Naive thymus-derived CD4-positive, alpha-beta T cell (primary cell): ENCODE data around the gene COL23A1. TPM values are rescaled to one million over a fixed set of nuclear protein-coding genes. Genes with fewer than 3 reads are reported as not detected.

Experiments used
- ATAC-seq: fragments of 150-1000 bp; cut with Tn5 transposase; 2 replicates; pipeline ENCODE4 v1.10.0; 2021; ENCODE audit warnings: mild to moderate bottlenecking, moderate library complexity
- CTCF ChIA-PET: fragments of 350-600 bp; sonication (Branson Sonifier 250); formaldehyde crosslinking; loops from one replicate; lab custom pipeline; 2021; ENCODE audit warnings: antibody characterized with exemption; lab: Charles Lee
- POLR2A ChIA-PET: fragments of 350-600 bp; sonication (Branson Sonifier 250); formaldehyde crosslinking; loops from one replicate; lab custom pipeline; 2021; ENCODE audit warnings: antibody characterized with exemption, inconsistent platforms; lab: Charles Lee
- DNase-seq, 9 donors: peaks; one replicate each; pipeline versions ENCODE4 v3.0.0 to v3.0.0-alpha.2; 2020 to 2022; ENCODE audit warnings: mixed read lengths in 1 of 9
- H3K27ac ChIP-seq: one replicate; pipeline ENCODE4 v1.7.0; 2013; ENCODE audit warnings: mild to moderate bottlenecking, low read depth, low read length, moderate library complexity
- H3K27me3 ChIP-seq, 2 donors: one replicate each; pipeline ENCODE4 v1.7.0; 2013; ENCODE audit warnings: low read length in 2 of 2, mild to moderate bottlenecking in 2 of 2, moderate library complexity in 2 of 2; ENCODE audit not compliant: control insufficient read depth in 2 of 2, insufficient read depth in 2 of 2
- H3K36me3 ChIP-seq, 3 experiments: 1 replicate in 2 of 3; 2 replicates in 1 of 3; pipeline ENCODE4 v1.7.0; 2013; ENCODE audit warnings: low read length in 3 of 3, mild to moderate bottlenecking in 3 of 3, moderate library complexity in 1 of 3; ENCODE audit not compliant: insufficient read depth in 3 of 3, control insufficient read depth in 2 of 3
- H3K4me1 ChIP-seq, 2 donors: one replicate each; pipeline ENCODE4 v1.7.0; 2013; ENCODE audit warnings: low read length in 2 of 2, mild to moderate bottlenecking in 2 of 2, moderate library complexity in 1 of 2; ENCODE audit not compliant: control insufficient read depth in 2 of 2, insufficient read depth in 2 of 2
- H3K4me3 ChIP-seq: 2 replicates; pipeline ENCODE4 v1.7.0; 2013; ENCODE audit warnings: mild to moderate bottlenecking, low read length
- H3K9me3 ChIP-seq, 3 experiments: 1 replicate in 2 of 3; 2 replicates in 1 of 3; pipeline ENCODE4 v1.7.0; 2013; ENCODE audit warnings: low read length in 3 of 3; ENCODE audit not compliant: control insufficient read depth in 2 of 3
- H3K27ac Mint-ChIP-seq, 9 donors: one replicate each; pipeline ENCODE4 v1.8.0; 2020 to 2022; ENCODE audit warnings: mixed read lengths in 9 of 9, mild to moderate bottlenecking in 8 of 9, moderate library complexity in 5 of 9, inconsistent platforms in 2 of 9
- H3K27me3 Mint-ChIP-seq, 5 donors: one replicate each; pipeline ENCODE4 v1.8.0; 2021 to 2022; ENCODE audit warnings: mixed read lengths in 5 of 5, mild to moderate bottlenecking in 1 of 5
- H3K36me3 Mint-ChIP-seq, 5 donors: one replicate each; pipeline ENCODE4 v1.8.0; 2020 to 2022; ENCODE audit warnings: mixed read lengths in 5 of 5, mild to moderate bottlenecking in 3 of 5, inconsistent platforms in 1 of 5
- H3K4me1 Mint-ChIP-seq, 7 donors: one replicate each; pipeline ENCODE4 v1.8.0; 2020 to 2022; ENCODE audit warnings: mixed read lengths in 7 of 7, mild to moderate bottlenecking in 3 of 7, inconsistent platforms in 1 of 7
- H3K4me3 Mint-ChIP-seq, 10 donors: one replicate each; pipeline ENCODE4 v1.8.0; 2020 to 2022; ENCODE audit warnings: mild to moderate bottlenecking in 10 of 10, mixed read lengths in 10 of 10, moderate library complexity in 6 of 10, inconsistent platforms in 2 of 10
- H3K9me3 Mint-ChIP-seq, 11 donors: one replicate each; pipeline ENCODE4 v1.8.0; 2020 to 2022; ENCODE audit warnings: mixed read lengths in 11 of 11, mild to moderate bottlenecking in 4 of 11, inconsistent platforms in 1 of 11, moderate library complexity in 1 of 11
- intact Hi-C, 2 donors: fragments of 100-400 bp; cut with micrococcal nuclease; formaldehyde crosslinking; loops; one replicate each; pipeline ENCODE4 v1.15.1; 2023
- polyA plus RNA-seq, 2 donors: library from polyadenylated mRNA; unstranded; fragments of 300-500 nt; fragmentation: Illumina TruSeq; gene quantifications; one replicate each; pipeline ENCODE4 v1.2.3, GENCODE V29; 2021
- total RNA-seq, 6 experiments: library from RNA in 5 of 6; stranded (reverse) in 5 of 6; gene quantifications; 1 replicate in 5 of 6; 2 replicates in 1 of 6; pipeline ENCODE4 v1.2.3 and lab custom pipeline; 2021 to 2026

COL23A1 gene
- total and polyA plus RNA-seq, 7 experiments from 2014 or later, result 0.13 to 0.32 (median 0.22) TPM; not detected in 4

DNA sequence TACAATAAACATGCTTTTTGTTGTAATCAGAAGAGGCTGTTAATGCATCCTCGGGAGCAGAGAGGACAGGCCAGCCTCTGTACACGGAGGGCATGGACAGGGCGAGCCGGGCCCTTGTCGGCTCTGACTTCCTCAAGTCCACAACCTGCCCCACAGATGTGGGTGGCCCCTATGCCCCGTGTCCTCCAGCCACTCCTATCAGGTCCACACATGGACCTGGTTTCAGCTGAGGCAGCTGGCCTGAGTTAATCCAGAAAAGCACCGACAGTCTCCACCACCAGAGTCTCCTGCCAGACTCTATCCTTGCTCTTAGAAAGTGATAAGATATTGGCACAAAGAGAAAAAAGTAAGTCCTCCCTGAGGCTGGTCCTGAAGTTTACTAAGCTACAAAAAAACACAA is 305.2 kb downstream of the COL23A1 start:
- H3K4me1 Mint-ChIP-seq, result peaks cover 0 to 1% (median 0%) of the 10 kb centered on the region in 7 donors
- no peak for ATAC-seq
- no peak overlapping the region for H3K4me3 Mint-ChIP-seq

GRCh38 chr5:178284093-178284675 is 306.0 kb downstream of the COL23A1 start:
- peaks cover 0 to 6% (median 4%) of the 10 kb centered on the region in 7 donors for H3K4me1 Mint-ChIP-seq
- H3K36me3 Mint-ChIP-seq, result no peaks in the 10 kb centered on the region
- POLR2A ChIA-PET, result no interaction called here
- DNase-seq (no peak), ATAC-seq (no peak)
- no peak overlapping the region for H3K27ac Mint-ChIP-seq
- peaks cover 0 to 4% of the 10 kb centered on the region in 2 donors for H3K4me1 ChIP-seq
- peaks cover 0 to 12% (median 10%) of the 10 kb centered on the region in 11 donors for H3K9me3 Mint-ChIP-seq
- H3K27me3 ChIP-seq, result no peaks in the 10 kb centered on the region
- H3K27ac ChIP-seq, result no peak overlapping the region
- H3K4me3 Mint-ChIP-seq, result no peak overlapping the region
- H3K27me3 Mint-ChIP-seq, result peaks cover 0 to 20% (median 9%) of the 10 kb centered on the region in 5 donors
- H3K9me3 ChIP-seq, result peaks cover 0 to 5% (median 3%) of the 10 kb centered on the region in 3 experiments
- intact Hi-C loops, result loop anchor here in 1 of 2 donors (5.0 to 10.0 kb wide), 2 partner anchors 271 to 1208 kb away; no protein-coding TSS in a partner anchor
- CTCF ChIA-PET, result interaction anchor here (0.7 kb wide), 1 partner anchor 30 kb away, joined by 3 read pairs; no protein-coding TSS in a partner anchor
- no peaks in the 10 kb centered on the region for H3K36me3 ChIP-seq
- H3K4me3 ChIP-seq, result no peak overlapping the region

More for the DNA sequence above, 305.2 kb downstream of the COL23A1 start:
- H3K27me3 ChIP-seq, result no peaks in the 10 kb centered on the region
- no peak overlapping the region for H3K27ac ChIP-seq
- ChIA-PET CTCF (interaction anchor here (1.3 kb wide), 1 partner anchor 267 kb away, joined by 4 read pairs; no protein-coding TSS in a partner anchor), POLR2A (no interaction called here)
- no peaks in the 10 kb centered on the region for H3K36me3 ChIP-seq
- Mint-ChIP-seq H3K27ac (no peak overlapping the region), H3K9me3 (peaks cover 0 to 12% (median 10%) of the 10 kb centered on the region in 11 donors), H3K27me3 (peaks cover 0 to 12% (median 9%) of the 10 kb centered on the region in 5 donors), H3K36me3 (no peaks in the 10 kb centered on the region)
- no peaks in the 10 kb centered on the region for H3K4me1 ChIP-seq
- intact Hi-C loops, result loop anchor here in 1 of 2 donors (5.0 to 10.0 kb wide), 2 partner anchors 270 to 1207 kb away; no protein-coding TSS in a partner anchor
- H3K4me3 ChIP-seq, result no peak overlapping the region
- DNase-seq, result no peak
- peaks cover 0 to 5% (median 3%) of the 10 kb centered on the region in 3 experiments for H3K9me3 ChIP-seq

DNA sequence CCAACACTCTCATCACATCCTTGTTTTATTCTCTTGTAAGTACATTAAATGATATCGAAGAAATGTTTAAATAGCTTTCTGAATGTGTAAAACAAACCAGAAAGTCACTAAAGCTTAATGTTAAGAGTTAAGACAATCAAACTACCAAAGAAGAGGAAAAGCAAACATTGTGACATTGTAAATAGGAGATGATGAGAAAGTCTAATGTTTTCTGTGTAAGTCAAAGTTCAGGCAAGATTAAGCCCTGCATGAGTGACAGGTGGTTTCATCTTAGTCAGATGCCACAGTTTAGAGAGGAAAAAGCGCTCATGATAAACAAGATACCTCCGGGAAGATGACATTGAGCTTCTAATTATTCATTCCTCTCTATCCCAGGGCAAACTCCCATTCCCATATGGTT is 306.7 kb downstream of the COL23A1 start:
- peaks cover 0 to 16% (median 7%) of the 10 kb centered on the region in 5 donors for H3K27me3 Mint-ChIP-seq
- peaks cover 0 to 4% of the 10 kb centered on the region in 2 donors for H3K4me1 ChIP-seq
- peaks cover 0 to 12% (median 10%) of the 10 kb centered on the region in 11 donors for H3K9me3 Mint-ChIP-seq
- ChIA-PET CTCF (no interaction called here), POLR2A (no interaction called here)
- H3K4me1 Mint-ChIP-seq, result peaks cover 0 to 6% (median 4%) of the 10 kb centered on the region in 7 donors
- no peak overlapping the region for H3K27ac Mint-ChIP-seq
- no peak overlapping the region for H3K4me3 Mint-ChIP-seq
- intact Hi-C loops, result loop anchor here in 1 of 2 donors (5.0 to 10.0 kb wide), 2 partner anchors 271 to 1209 kb away; no protein-coding TSS in a partner anchor
- no peaks in the 10 kb centered on the region for H3K36me3 ChIP-seq
- ATAC-seq (no peak), DNase-seq (no peak)
- no peak overlapping the region for H3K27ac ChIP-seq
- peaks cover 0 to 5% (median 3%) of the 10 kb centered on the region in 3 experiments for H3K9me3 ChIP-seq
- H3K4me3 ChIP-seq, result no peak overlapping the region
- H3K27me3 ChIP-seq, result no peaks in the 10 kb centered on the region
- no peaks in the 10 kb centered on the region for H3K36me3 Mint-ChIP-seq

DNA sequence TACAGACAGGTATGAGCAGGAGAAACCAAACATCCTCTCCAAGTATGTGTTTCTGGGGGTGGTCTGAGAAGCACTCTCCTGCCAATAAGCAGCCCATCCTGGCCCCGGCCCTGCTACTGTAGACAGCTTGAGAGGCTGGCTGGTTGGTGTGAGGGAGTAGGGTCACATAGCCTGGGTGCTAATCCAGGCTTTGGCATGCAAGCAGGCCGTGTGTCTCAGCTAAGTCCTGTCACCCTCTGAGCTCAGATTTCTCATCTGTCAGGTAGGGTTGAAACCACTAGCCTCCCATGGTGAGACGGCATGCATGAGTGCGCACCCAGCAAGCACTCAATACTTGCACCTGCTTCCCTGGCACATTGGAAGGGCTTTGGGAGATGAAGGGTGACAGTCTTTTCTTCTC is 307.8 kb downstream of the COL23A1 start:
- Mint-ChIP-seq H3K4me3 (no peak overlapping the region), H3K4me1 (peaks cover 0 to 6% (median 4%) of the 10 kb centered on the region in 7 donors), H3K27me3 (peaks cover 2 to 9% (median 7%) of the 10 kb centered on the region in 5 donors), H3K36me3 (no peaks in the 10 kb centered on the region), H3K27ac (no peak overlapping the region), H3K9me3 (peaks cover 0 to 12% (median 10%) of the 10 kb centered on the region in 11 donors)
- H3K4me3 ChIP-seq, result no peak overlapping the region
- DNase-seq (no peak), ATAC-seq (no peak)
- peaks cover 0 to 4% of the 10 kb centered on the region in 2 donors for H3K4me1 ChIP-seq
- H3K36me3 ChIP-seq, result no peaks in the 10 kb centered on the region
- no peaks in the 10 kb centered on the region for H3K27me3 ChIP-seq
- intact Hi-C loops, result loop anchor here in 1 of 2 donors (5.0 to 10.0 kb wide), 2 partner anchors 272 to 1210 kb away; no protein-coding TSS in a partner anchor
- ChIA-PET CTCF (no interaction called here), POLR2A (no interaction called here)
- peaks cover 0 to 5% (median 3%) of the 10 kb centered on the region in 3 experiments for H3K9me3 ChIP-seq
- H3K27ac ChIP-seq, result no peak overlapping the region

GRCh38 chr5:178281331-178281730 is 308.9 kb downstream of the COL23A1 start:
- H3K9me3 ChIP-seq, result peaks cover 0 to 5% (median 3%) of the 10 kb centered on the region in 3 experiments
- ATAC-seq (no peak), DNase-seq (no peak)
- H3K4me3 ChIP-seq, result no peak overlapping the region
- Mint-ChIP-seq H3K4me3 (no peak overlapping the region), H3K27me3 (peaks cover 2 to 9% (median 7%) of the 10 kb centered on the region in 5 donors), H3K4me1 (peaks cover 0 to 6% (median 4%) of the 10 kb centered on the region in 7 donors), H3K9me3 (peaks cover 0 to 12% (median 10%) of the 10 kb centered on the region in 11 donors), H3K27ac (no peak overlapping the region), H3K36me3 (no peaks in the 10 kb centered on the region)
- H3K27ac ChIP-seq, result no peak overlapping the region
- no peaks in the 10 kb centered on the region for H3K27me3 ChIP-seq
- H3K36me3 ChIP-seq, result no peaks in the 10 kb centered on the region
- POLR2A ChIA-PET, result no interaction called here
- intact Hi-C loops, result loop anchor here in 1 of 2 donors (5.0 to 10.0 kb wide), 2 partner anchors 273 to 1211 kb away; no protein-coding TSS in a partner anchor
- CTCF ChIA-PET, result interaction anchor here (1.0 to 2.4 kb wide), 3 partner anchors 10 to 271 kb away, joined by 3 to 7 read pairs (median 6); no protein-coding TSS in a partner anchor
- peaks cover 0 to 4% of the 10 kb centered on the region in 2 donors for H3K4me1 ChIP-seq

- CTCF ChIA-PET, result interaction anchor here (0.6 to 2.4 kb wide), 6 partner anchors 9 to 1278 kb away, joined by 3 to 7 read pairs (median 4); no protein-coding TSS in a partner anchor
- intact Hi-C loops, result loop anchor here (1.0 to 10.0 kb wide), 3 partner anchors 274 to 1212 kb away; partner anchors contain the start of gene COL23A1 (in 1 of the 2)
- H3K4me1 ChIP-seq, result peaks cover 0 to 4% of the 10 kb centered on the region in 2 donors
- Mint-ChIP-seq H3K9me3 (peaks cover 4 to 15% (median 10%) of the 10 kb centered on the region in 11 donors), H3K27me3 (peaks cover 2 to 9% (median 7%) of the 10 kb centered on the region in 5 donors), H3K4me3 (no peak overlapping the region), H3K27ac (no peak overlapping the region), H3K4me1 (peaks cover 0 to 6% (median 4%) of the 10 kb centered on the region in 7 donors), H3K36me3 (peaks cover 0 to 5% (median 0%) of the 10 kb centered on the region in 5 donors)
- ATAC-seq, result no peak
- peaks cover 0 to 5% (median 3%) of the 10 kb centered on the region in 3 experiments for H3K9me3 ChIP-seq
- no peak overlapping the region for H3K4me3 ChIP-seq
- H3K27ac ChIP-seq, result no peak overlapping the region
- H3K36me3 ChIP-seq, result no peaks in the 10 kb centered on the region
- no peak for DNase-seq
- POLR2A ChIA-PET, result no interaction called here
- no peaks in the 10 kb centered on the region for H3K27me3 ChIP-seq
These were observed 309.6 kb downstream of the COL23A1 start for GRCh38 chr5:178280631-178281030.
